Ovary (tissue), 9 donors: Measurements from ENCODE around the gene HECW1. TPM values are rescaled to one million over a fixed set of nuclear protein-coding genes. Genes with fewer than 3 reads are reported as not detected.

Experiments used
- DNase-seq, 5 donors: peaks; one replicate each; pipeline ENCODE4 v3.0.0-alpha.2; 2019 to 2020
- H3K27ac ChIP-seq, 2 donors: fragments of 200-600 bp; one replicate each; pipeline versions ENCODE4 v1.5.1 to v1.8.0; 2019 to 2022
- H3K27me3 ChIP-seq: fragments of 200-600 bp; one replicate; pipeline ENCODE4 v1.8.0; 2022
- H3K36me3 ChIP-seq: fragments of 200-600 bp; sonication (generic); one replicate; pipeline ENCODE4 v1.5.1; 2019
- H3K4me1 ChIP-seq: one replicate; pipeline ENCODE4 v1.8.1; 2013; ENCODE audit warnings: mild to moderate bottlenecking, moderate library complexity; ENCODE audit not compliant: insufficient read depth
- H3K4me3 ChIP-seq: fragments of 200-600 bp; sonication (generic); one replicate; pipeline ENCODE4 v1.5.1; 2017
- H3K9me3 ChIP-seq, 2 donors: fragments of 200-600 bp in 1 of 2; sonication (generic) in 1 of 2; one replicate each; pipeline versions ENCODE4 v1.5.1 to v1.8.1; 2013 to 2019; ENCODE audit warnings: mild to moderate bottlenecking in 1 of 2, moderate library complexity in 1 of 2
- EP300 ChIP-seq: sonication (generic); formaldehyde crosslinking; IDR thresholded peaks from one replicate; pipeline ENCODE4 v1.6.1; 2017; ENCODE audit warnings: antibody characterized with exemption
- POLR2A ChIP-seq: fragments of 450-650 bp; IDR thresholded peaks from one replicate; pipeline ENCODE4 v1.6.1; 2017; ENCODE audit warnings: antibody characterized with exemption, mild to moderate bottlenecking, moderate library complexity
- WGBS, 3 donors: extraction: QIAGEN DNeasy Blood & Tissue Kit in 1 of 3; methylation state at CpG; one replicate each; pipeline versions ENCODE4 v1.1.5 to v1.1.7; 2013 to 2017; 5-methylcytosine and 5-hydroxymethylcytosine counted together
- intact Hi-C, 4 donors: fragments of 100-400 bp; cut with DNase I; formaldehyde crosslinking; loops; one replicate each; pipeline versions ENCODE4 v1.11.0 to v1.15.1; 2022 to 2023
- polyA plus RNA-seq, 2 donors: library from polyadenylated mRNA; stranded (reverse); fragments of 200-250 nt in 1 of 2; fragments of 350-450 nt in 1 of 2; fragmentation: Illumina TruSeq in 1 of 2; extraction: RNeasy Lipid Tissue Mini Kit (QIAGEN cat#74804) in 1 of 2; gene quantifications; one replicate each; pipeline ENCODE4 v1.2.3, GENCODE V29; 2013 to 2014
- total RNA-seq, 7 donors: library from RNA; depleted of rRNA in 2 of 7; stranded (reverse); fragments of >200 nt in 2 of 7; fragmentation: NEBNext Ultra II Directional in 3 of 7; extraction: Animal tissue kit (Norgen Biotek cat#: 25700) in 3 of 7; gene quantifications; one replicate each; pipeline versions ENCODE4 v1.1.0 to v1.2.4, GENCODE V29; 2016 to 2023
- TF ChIP-seq, protein P1 (sequence below), 3 donors: fragments of 450-650 bp in 2 of 3; fragments of 200-600 bp in 1 of 3; IDR thresholded peaks; one replicate each; pipeline versions ENCODE4 v1.5.1 to v1.8.0; 2016 to 2022; ENCODE audit warnings: antibody characterized with exemption in 3 of 3, mild to moderate bottlenecking in 1 of 3
- donor health status: DM: no; HTN: no; CAD: no; lungs with moderate emphysema.
- donor health status: DM: no; HTN: no; CAD: no.
- donor health status: Bipolar disorder and iron deficiency.
- donor health status: DM: yes; HTN: yes; CAD: no.
- donor health status: DM: no; HTN: no; CAD: no.
- donor health status: DM: yes; HTN: yes; CAD: no.

The HECW1 gene
- total and polyA plus RNA-seq, 9 donors = 0.31 to 6.4 (median 1.8) TPM; not detected in 1

GRCh38 chr7:43487731-43488073 lies 375.3 kb downstream of the HECW1 start:
- Histone ChIP-seq H3K36me3 (no peaks in the 10 kb centered on the region), H3K4me3 (no peak overlapping the region), H3K9me3 (no peaks in the 10 kb centered on the region), H3K27ac (no peak overlapping the region), H3K4me1 (no peaks in the 10 kb centered on the region), H3K27me3 (no peaks in the 10 kb centered on the region)
- no peak for DNase-seq
- intact Hi-C loops = no loop called here
- TF ChIP-seq EP300 = no peak
- TF ChIP-seq POLR2A = no peak
- TF ChIP-seq, protein P1, sequence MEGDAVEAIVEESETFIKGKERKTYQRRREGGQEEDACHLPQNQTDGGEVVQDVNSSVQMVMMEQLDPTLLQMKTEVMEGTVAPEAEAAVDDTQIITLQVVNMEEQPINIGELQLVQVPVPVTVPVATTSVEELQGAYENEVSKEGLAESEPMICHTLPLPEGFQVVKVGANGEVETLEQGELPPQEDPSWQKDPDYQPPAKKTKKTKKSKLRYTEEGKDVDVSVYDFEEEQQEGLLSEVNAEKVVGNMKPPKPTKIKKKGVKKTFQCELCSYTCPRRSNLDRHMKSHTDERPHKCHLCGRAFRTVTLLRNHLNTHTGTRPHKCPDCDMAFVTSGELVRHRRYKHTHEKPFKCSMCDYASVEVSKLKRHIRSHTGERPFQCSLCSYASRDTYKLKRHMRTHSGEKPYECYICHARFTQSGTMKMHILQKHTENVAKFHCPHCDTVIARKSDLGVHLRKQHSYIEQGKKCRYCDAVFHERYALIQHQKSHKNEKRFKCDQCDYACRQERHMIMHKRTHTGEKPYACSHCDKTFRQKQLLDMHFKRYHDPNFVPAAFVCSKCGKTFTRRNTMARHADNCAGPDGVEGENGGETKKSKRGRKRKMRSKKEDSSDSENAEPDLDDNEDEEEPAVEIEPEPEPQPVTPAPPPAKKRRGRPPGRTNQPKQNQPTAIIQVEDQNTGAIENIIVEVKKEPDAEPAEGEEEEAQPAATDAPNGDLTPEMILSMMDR (IDR thresholded peaks at IDR 0.05) = no peak

- Histone ChIP-seq H3K27ac (no peak overlapping the region), H3K27me3 (no peaks in the 10 kb centered on the region), H3K9me3 (no peaks in the 10 kb centered on the region), H3K4me1 (no peaks in the 10 kb centered on the region), H3K4me3 (no peak overlapping the region), H3K36me3 (no peaks in the 10 kb centered on the region)
- WGBS, 3 donors = 6 to 14% (median 6%) methylated on average over 1 of the region's 1 CpG
- DNase-seq = no peak
- no peak for TF ChIP-seq POLR2A
- TF ChIP-seq, protein P1 (IDR thresholded peaks at IDR 0.05) = no peak
- no peak for TF ChIP-seq EP300
- intact Hi-C loops = no loop called here
Measured at GRCh38 chr7:43489257-43489656, 376.8 kb downstream of the HECW1 start.

DNA sequence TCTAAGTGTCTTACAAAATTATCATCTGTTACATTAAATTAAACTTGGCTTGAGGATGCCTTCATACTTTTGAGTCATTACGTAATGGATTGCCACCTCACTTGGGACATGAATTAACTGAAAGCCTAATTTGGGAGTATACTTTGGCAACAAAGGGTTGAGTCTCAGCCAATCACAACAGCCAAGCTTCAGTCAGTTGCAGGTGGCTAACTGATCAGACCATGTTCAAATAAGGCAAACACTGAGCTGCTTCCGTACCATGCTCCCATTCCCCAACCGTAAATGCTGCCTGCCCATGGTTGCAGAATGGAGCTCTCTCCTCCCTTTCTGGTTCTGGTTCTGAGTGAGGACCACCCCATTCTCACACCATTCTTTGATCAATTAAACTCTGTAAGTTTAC lies 377.6 kb downstream of the HECW1 start:
- Histone ChIP-seq H3K27me3 (no peaks in the 10 kb centered on the region), H3K9me3 (no peaks in the 10 kb centered on the region), H3K36me3 (no peaks in the 10 kb centered on the region), H3K4me1 (no peaks in the 10 kb centered on the region), H3K4me3 (no peak overlapping the region), H3K27ac (no peak overlapping the region)
- DNase-seq = no peak
- TF ChIP-seq POLR2A (no peak), EP300 (no peak)
- TF ChIP-seq, protein P1 (IDR thresholded peaks at IDR 0.05) = no peak
- WGBS, 3 donors = 77 to 94% (median 92%) methylated on average over 3 of the region's 3 CpGs
- intact Hi-C loops = no loop called here

DNA sequence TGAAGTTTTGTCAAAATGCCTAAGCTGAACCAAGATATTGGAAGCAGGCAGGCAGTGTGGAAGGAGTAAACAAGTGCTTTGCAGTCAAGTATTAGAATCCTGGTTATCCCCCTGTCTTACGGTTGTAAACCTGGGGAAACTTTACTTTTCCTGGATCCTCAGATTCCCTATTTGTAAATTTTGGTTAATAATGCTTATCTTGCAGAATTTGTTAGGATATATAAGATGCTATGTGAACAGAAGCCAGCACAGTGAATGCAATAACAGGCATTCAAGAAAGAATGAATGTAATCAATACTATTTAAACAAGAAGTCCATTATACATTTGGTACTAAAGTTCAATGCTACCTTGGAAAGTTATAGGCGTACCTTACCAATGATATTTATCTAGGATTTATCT lies 378.7 kb downstream of the HECW1 start:
- no peak overlapping the region for H3K4me3 ChIP-seq
- no peaks in the 10 kb centered on the region for H3K36me3 ChIP-seq
- TF ChIP-seq POLR2A (no peak), EP300 (no peak)
- H3K4me1 ChIP-seq = no peaks in the 10 kb centered on the region
- no peaks in the 10 kb centered on the region for H3K27me3 ChIP-seq
- WGBS, 3 donors = 91 to 96% (median 91%) methylated on average over 2 of the region's 2 CpGs
- H3K9me3 ChIP-seq = no peaks in the 10 kb centered on the region
- DNase-seq = no peak
- H3K27ac ChIP-seq = no peak overlapping the region
- intact Hi-C loops = no loop called here

DNA sequence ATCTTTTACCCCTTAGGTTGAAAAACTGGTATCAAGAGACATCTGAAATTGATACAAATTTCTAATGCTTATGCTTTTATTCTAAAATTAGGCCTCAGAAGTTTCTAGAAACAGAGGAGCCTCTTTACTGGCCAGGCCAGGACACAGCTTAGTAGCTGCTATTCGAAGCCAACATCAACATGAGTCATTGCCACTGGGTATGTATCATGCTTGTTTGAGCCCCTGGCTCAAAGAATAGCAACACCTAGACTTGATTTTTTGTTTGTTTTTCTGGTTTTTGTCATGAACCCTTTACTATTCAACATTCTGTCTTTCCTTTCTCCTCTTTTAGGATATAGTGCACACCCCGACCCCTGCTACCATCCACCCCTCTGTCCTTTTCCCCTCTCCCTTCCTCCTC lies 379.5 kb downstream of the HECW1 start:
- no peak for TF ChIP-seq EP300
- TF ChIP-seq, protein P1 (IDR thresholded peaks at IDR 0.05) = no peak
- no peak for TF ChIP-seq POLR2A
- WGBS, 3 donors = 64 to 73% (median 71%) methylated on average over 2 of the region's 2 CpGs
- no peaks in the 10 kb centered on the region for H3K27me3 ChIP-seq
- H3K36me3 ChIP-seq = no peaks in the 10 kb centered on the region
- H3K9me3 ChIP-seq = no peaks in the 10 kb centered on the region
- intact Hi-C loops = no loop called here
- no peak overlapping the region for H3K4me3 ChIP-seq
- no peak overlapping the region for H3K27ac ChIP-seq
- H3K4me1 ChIP-seq = no peaks in the 10 kb centered on the region
- DNase-seq = no peak
